NCI-H748 treated with DMSO at 0.1 percent for 48 hours (cell line): ENCODE results near the gene SLC7A10.
"Not testable (repeated sequence)": the region's sequence is repeated elsewhere in the genome, so short reads cannot be mapped to it uniquely, and the experiment has no call there.

ENCODE experiments used
- DNase-seq: peaks from one replicate; lab custom pipeline; 2025; lab: John Stamatoyannopoulos, UW

Gene SLC7A10

GRCh38 chr19:33175156-33175782 lies 50.4 kb downstream of the SLC7A10 start:
- DNase-seq, result no peak

- DNase-seq, result no peak
These were observed 51.5 kb downstream of the SLC7A10 start for GRCh38 chr19:33174186-33174585.

GRCh38 chr19:33171916-33172359 lies 53.7 kb downstream of the SLC7A10 start:
- no peak for DNase-seq

GRCh38 chr19:33171222-33171795 lies 54.3 kb downstream of the SLC7A10 start:
- no peak for DNase-seq

DNA sequence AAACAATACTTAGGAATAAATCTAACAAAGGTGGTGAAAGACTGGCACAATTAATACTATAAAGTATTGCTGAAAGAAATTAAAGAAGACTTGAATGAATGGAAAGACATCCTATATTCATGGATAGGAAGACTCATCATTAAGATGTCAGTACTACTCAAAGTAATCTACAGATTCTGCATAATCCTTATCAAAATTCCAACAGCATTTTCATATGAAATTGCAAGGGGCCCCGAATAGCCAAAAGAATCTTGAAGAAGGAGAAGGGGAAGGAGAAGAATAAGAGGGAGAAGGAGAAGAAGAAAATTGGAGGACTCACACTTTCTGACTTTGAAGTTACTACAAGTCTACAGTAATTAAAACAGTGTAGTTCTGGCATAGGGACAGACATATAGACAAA lies 57.1 kb downstream of the SLC7A10 start:
- no peak for DNase-seq

DNA sequence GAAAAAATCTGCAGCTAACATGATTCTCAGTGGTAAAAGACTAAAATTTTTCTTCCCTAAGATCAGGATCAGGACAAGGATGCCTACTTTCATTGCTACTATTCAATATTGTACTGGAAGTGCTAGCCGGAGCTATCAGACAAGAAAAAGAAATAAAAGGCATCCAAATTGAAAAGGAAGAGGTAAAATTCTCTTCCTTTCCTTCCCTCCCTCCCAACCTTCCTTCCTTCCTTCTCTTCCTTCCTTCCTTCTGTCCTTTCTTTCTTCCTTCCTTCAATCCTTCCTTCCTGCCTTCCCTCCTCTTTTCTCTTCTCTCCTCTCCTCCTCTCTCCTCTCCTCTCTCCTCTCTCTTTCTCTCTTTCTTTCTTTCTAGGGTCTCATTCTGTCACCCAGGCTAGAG lies 58.2 kb downstream of the SLC7A10 start:
- DNase-seq, result no peak

GRCh38 chr19:33166037-33166436 lies 59.6 kb downstream of the SLC7A10 start:
- not testable (repeated sequence) for DNase-seq

DNA sequence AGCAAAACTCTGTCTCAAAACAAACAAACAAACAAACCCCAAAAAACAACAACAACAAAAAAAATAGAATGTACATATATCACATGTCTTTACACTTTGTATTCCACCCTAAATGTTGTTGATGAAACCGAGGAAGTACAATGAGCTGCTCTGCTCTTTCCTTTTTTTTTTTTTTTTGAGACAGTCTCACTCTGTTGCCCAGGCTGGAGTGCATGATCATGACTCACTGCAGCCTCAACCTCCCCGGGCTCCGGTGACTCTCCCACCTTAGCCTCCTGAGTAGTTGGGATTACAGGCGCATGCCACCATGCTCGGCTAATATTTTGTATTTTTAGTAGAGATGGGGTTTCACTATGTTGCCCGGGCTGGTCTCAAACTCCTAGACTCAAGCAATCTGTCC lies 62.2 kb downstream of the SLC7A10 start:
- no peak for DNase-seq

GRCh38 chr19:33161201-33161600 lies 64.4 kb downstream of the SLC7A10 start:
- DNase-seq, result no peak

- DNase-seq, result no peak
These were observed 65.8 kb downstream of the SLC7A10 start for GRCh38 chr19:33159893-33160292.

GRCh38 chr19:33159149-33159548 lies 66.5 kb downstream of the SLC7A10 start:
- DNase-seq, result no peak
